HepG2 (cell line): ENCODE measurements around the gene SPTB. TPM values are rescaled to one million over a fixed set of nuclear protein-coding genes. Genes with fewer than 3 reads are reported as not detected.

Source experiments
- ATAC-seq: fragments of 200-7000 bp; cut with Tn5 transposase; 3 replicates; pipeline ENCODE4 v1.9.1; 2020; ENCODE audit warnings: mild to moderate bottlenecking, moderate library complexity
- BruUV-seq: library from RNA; stranded (reverse); fragments of 400-500 nt; replicated peaks from 2 replicates; lab custom pipeline; 2021; lab: Mats Ljungman, UMichigan
- CTCF ChIA-PET: fragments of 300-600 bp; formaldehyde crosslinking; extraction: SDS; loops from one replicate; lab custom pipeline; 2021; ENCODE audit warnings: low total read pairs, inconsistent platforms, low intra/inter-chr PET ratio; lab: Yijun Ruan, JAX
- POLR2A ChIA-PET: fragments of 350-600 bp; sonication (Branson Sonifier 250); formaldehyde crosslinking; loops from one replicate; lab custom pipeline; 2020; ENCODE audit warnings: antibody characterized with exemption, inconsistent platforms; lab: Yijun Ruan, JAX
- DNase-seq: peaks from one replicate; pipeline ENCODE4 v3.0.0-alpha.2; 2015; ENCODE audit warnings: low spot score
- FAIRE-seq: peaks from 3 replicates; lab custom pipeline; 2011; peaks lifted over from hg19 to GRCh38; lab: Jason Lieb, UNC
- H2AFZ ChIP-seq: one replicate; pipeline ENCODE4 v1.6.1; 2011; ENCODE audit warnings: low read length, inconsistent platforms
- H3K27ac ChIP-seq: fragments of 300-600 bp; 3 replicates; pipeline ENCODE4 v1.8.0; 2011; ENCODE audit warnings: mixed run types, mild to moderate bottlenecking, mixed read lengths, low read length, inconsistent platforms; ENCODE audit not compliant: insufficient read depth; ENCODE audit errors: extremely low read length
- H3K27me3 ChIP-seq, 2 experiments: fragments of 200-600 bp in 1 of 2; 2 replicates in 1 of 2; 3 replicates in 1 of 2; pipeline versions ENCODE4 v1.6.0 to v1.8.0; 2011; ENCODE audit warnings: low read length in 2 of 2, mild to moderate bottlenecking in 2 of 2, moderate library complexity in 2 of 2, inconsistent platforms in 1 of 2; ENCODE audit not compliant: insufficient read depth in 2 of 2, control insufficient read depth in 1 of 2
- H3K36me3 ChIP-seq, 2 experiments: fragments of 200-600 bp in 1 of 2; replicated peaks in 1 of 2; 2 replicates in 1 of 2; 3 replicates in 1 of 2; pipeline versions ENCODE4 v1.5.1 to v1.8.0; 2011; ENCODE audit warnings: low read length in 2 of 2, inconsistent platforms in 1 of 2; ENCODE audit not compliant: insufficient read depth in 2 of 2, control insufficient read depth in 1 of 2
- H3K4me1 ChIP-seq: 2 replicates; pipeline ENCODE4 v1.5.1; 2012; ENCODE audit warnings: low read length, inconsistent platforms; ENCODE audit not compliant: insufficient read depth
- H3K4me2 ChIP-seq: 2 replicates; pipeline ENCODE4 v1.6.0; 2011; ENCODE audit warnings: low read depth, low read length, inconsistent platforms
- H3K4me3 ChIP-seq, 3 experiments: fragments of 200-600 bp in 1 of 3; sonication (generic), shearing (Covaris generic) in 1 of 3; replicated peaks in 1 of 3; 2 replicates each; pipeline ENCODE4 v1.5.1; 2011 to 2016; ENCODE audit warnings: low read length in 3 of 3, inconsistent platforms in 2 of 3, low read depth in 2 of 3, mild to moderate bottlenecking in 2 of 3, control low read depth in 1 of 3, mixed read lengths in 1 of 3; ENCODE audit not compliant: insufficient read depth in 1 of 3
- H3K79me2 ChIP-seq: one replicate; pipeline ENCODE4 v1.6.1; 2011; ENCODE audit warnings: low read length, inconsistent platforms; ENCODE audit not compliant: insufficient read depth
- H3K9ac ChIP-seq: 2 replicates; pipeline ENCODE4 v1.6.0; 2011; ENCODE audit warnings: mild to moderate bottlenecking, low read depth, low read length, inconsistent platforms; ENCODE audit not compliant: insufficient read depth
- H3K9me3 ChIP-seq: 2 replicates; pipeline ENCODE4 v1.5.1; 2012; ENCODE audit warnings: mild to moderate bottlenecking, low read length
- H4K20me1 ChIP-seq: 2 replicates; pipeline ENCODE4 v1.6.0; 2011; ENCODE audit warnings: inconsistent platforms, mild to moderate bottlenecking, low read length, moderate library complexity; ENCODE audit not compliant: insufficient read depth
- DZIP1 ChIP-seq: sonication (generic); formaldehyde crosslinking; IDR thresholded peaks from 2 replicates; pipeline ENCODE4 v1.5.0; 2020; ENCODE audit warnings: mild to moderate bottlenecking, missing genetic modification reagents
- HNF4A ChIP-seq: sonication (generic); formaldehyde crosslinking; IDR thresholded peaks from 2 replicates; pipeline ENCODE4 v1.4.0; 2020; ENCODE audit warnings: missing genetic modification reagents
- IKZF1 ChIP-seq: fragments of 450-650 bp; IDR thresholded peaks from 2 replicates; pipeline ENCODE4 v1.7.1; 2016
- JUND ChIP-seq: sonication (generic); formaldehyde crosslinking; IDR thresholded peaks from 2 replicates; pipeline ENCODE4 v1.8.0; 2022; ENCODE audit warnings: mild to moderate bottlenecking, missing genetic modification reagents
- MAX ChIP-seq: IDR thresholded peaks from 2 replicates; pipeline ENCODE4 v1.6.1; 2012; ENCODE audit warnings: inconsistent platforms
- MYNN ChIP-seq: sonication (generic); formaldehyde crosslinking; IDR thresholded peaks from 2 replicates; pipeline ENCODE4 v1.4.0; 2020; ENCODE audit warnings: mild to moderate bottlenecking, low read depth, missing genetic modification reagents
- ONECUT2 ChIP-seq: sonication (generic); formaldehyde crosslinking; IDR thresholded peaks from 2 replicates; pipeline ENCODE4 v1.4.0; 2020; ENCODE audit warnings: missing genetic modification reagents
- SIN3A ChIP-seq: IDR thresholded peaks from 2 replicates; pipeline ENCODE4 v1.6.1; 2011; ENCODE audit warnings: low read depth, mild to moderate bottlenecking, control low read depth, low read length, borderline replicate concordance
- SYNCRIP ChIP-seq: fragments of 200-400 bp; formaldehyde crosslinking; IDR thresholded peaks from 2 replicates; pipeline ENCODE4 v1.6.1; 2018; ENCODE audit warnings: mild to moderate bottlenecking, low read depth, low read length; ENCODE audit not compliant: insufficient read depth
- ZNF121 ChIP-seq: sonication (generic); formaldehyde crosslinking; IDR thresholded peaks from 2 replicates; pipeline ENCODE4 v1.5.0; 2020; ENCODE audit warnings: mild to moderate bottlenecking, missing genetic modification reagents
- ZNF292 ChIP-seq: sonication (generic); formaldehyde crosslinking; IDR thresholded peaks from 2 replicates; pipeline ENCODE4 v1.8.1; 2022; ENCODE audit warnings: mild to moderate bottlenecking, low read depth, missing genetic modification reagents, borderline replicate concordance
- ZNF574 ChIP-seq: sonication (generic); formaldehyde crosslinking; IDR thresholded peaks from 2 replicates; pipeline ENCODE4 v1.4.0; 2020; ENCODE audit warnings: missing genetic modification reagents
- ZNF589 ChIP-seq: sonication (generic); formaldehyde crosslinking; conservative IDR thresholded peaks from 2 replicates; pipeline ENCODE4 v1.8.0; 2022; ENCODE audit warnings: mild to moderate bottlenecking, moderate library complexity, missing genetic modification reagents
- ZNF713 ChIP-seq: sonication (generic); formaldehyde crosslinking; IDR thresholded peaks from 2 replicates; pipeline ENCODE4 v1.4.0; 2020; ENCODE audit warnings: mild to moderate bottlenecking, missing genetic modification reagents
- WGBS: methylation state at CpG from one replicate; pipeline ENCODE4 v1.1.6; 2017; ENCODE audit warnings: low lambda C conversion rate; 5-methylcytosine and 5-hydroxymethylcytosine counted together
- in situ Hi-C: cut with HindIII; loops from 2 replicates; pipeline ENCODE4 v1.10.0; 2017; ENCODE audit warnings: low pct_unique_long_range_greater_than_20kb; ENCODE audit not compliant: extremely low pct_ligation_motif_present
- intact Hi-C: fragments of 100-400 bp; cut with micrococcal nuclease; formaldehyde crosslinking; loops from one replicate; pipeline ENCODE4 v1.10.0; 2022; ENCODE audit not compliant: unreplicated experiment
- polyA plus RNA-seq, 8 experiments: library from polyadenylated mRNA; depleted of rRNA in 3 of 8; stranded (reverse) in 7 of 8; unstranded in 1 of 8; fragments of >200 nt; fragmentation: Illumina TruSeq in 4 of 8; extraction: Trizol in 4 of 8; gene quantifications; 2 replicates each; pipeline versions ENCODE4 v1.2.1 to v1.2.3, GENCODE V29; 2011 to 2016; ENCODE audit warnings: low read depth in 4 of 8, missing spikeins in 1 of 8, mixed read lengths in 1 of 8; ENCODE audit not compliant: insufficient read depth in 1 of 8
- total RNA-seq, 5 experiments: library from RNA; depleted of rRNA; stranded (reverse); fragments of >200 nt; fragmentation: Illumina TruSeq; extraction: Trizol; gene quantifications; 2 replicates each; pipeline ENCODE4 v1.2.3, GENCODE V29; 2016; ENCODE audit warnings: low read depth in 1 of 5

Gene SPTB
- total and polyA plus RNA-seq, 2 of the 13 experiments (the other 11 are each of a cell fraction or from before 2014, with no cell fraction given) = 0.01 to 0.02 TPM

- TF ChIP-seq ZNF121 (CRISPR knock-in tag) (peak; percentile 59; the same call in 1 of the 2 replicates), IKZF1 (no peak)
- in situ Hi-C loops = no loop called here
- no TSS peak for BruUV-seq
- H3K4me3 ChIP-seq = no peak overlapping the region
- no peaks in the 10 kb centered on the region for H3K27me3 ChIP-seq
- H3K79me2 ChIP-seq = peaks cover 3% of the 10 kb centered on the region
- CTCF ChIA-PET = no interaction called here
- H3K4me1 ChIP-seq = peaks cover 18% of the 10 kb centered on the region
- intact Hi-C loops = no loop called here
- no peak for ATAC-seq
- POLR2A ChIA-PET = no interaction called here
- no peak overlapping the region for H3K4me2 ChIP-seq
- no peak for FAIRE-seq
- H3K9me3 ChIP-seq = no peaks in the 10 kb centered on the region
- peaks cover 7 to 34% of the 10 kb centered on the region in 2 experiments for H3K36me3 ChIP-seq
- H3K9ac ChIP-seq = no peak overlapping the region
- H4K20me1 ChIP-seq = no peaks in the 10 kb centered on the region
- WGBS = 92% methylated on average over 3 of the region's 3 CpGs
- H3K27ac ChIP-seq = no peak overlapping the region
- H2AFZ ChIP-seq = no peak overlapping the region
- DNase-seq = no peak
Observed at GRCh38 chr14:64923015-64923414, 43.3 kb upstream of the SPTB start.

GRCh38 chr14:64920465-64920864 lies 40.8 kb upstream of the SPTB start:
- no peak overlapping the region for H3K9ac ChIP-seq
- no peaks in the 10 kb centered on the region for H3K27me3 ChIP-seq
- no peak overlapping the region for H2AFZ ChIP-seq
- WGBS = 96% methylated on average over 2 of the region's 2 CpGs
- no peak overlapping the region for H3K4me3 ChIP-seq
- CTCF ChIA-PET = no interaction called here
- ATAC-seq = no peak
- peaks cover 0 to 16% of the 10 kb centered on the region in 2 experiments; a peak in 3 of 5 replicates for H3K36me3 ChIP-seq
- no TSS peak for BruUV-seq
- POLR2A ChIA-PET = no interaction called here
- H4K20me1 ChIP-seq = no peaks in the 10 kb centered on the region
- peaks cover 16% of the 10 kb centered on the region for H3K79me2 ChIP-seq
- peaks cover 28% of the 10 kb centered on the region for H3K4me1 ChIP-seq
- intact Hi-C loops (no loop called here), in situ Hi-C loops (no loop called here)
- no peak for FAIRE-seq
- no peak for TF ChIP-seq JUND (CRISPR knock-in tag)
- no peak for TF ChIP-seq ONECUT2 (CRISPR knock-in tag)
- TF ChIP-seq ZNF713 = no peak
- no peak for TF ChIP-seq DZIP1 (CRISPR knock-in tag)
- no peak for TF ChIP-seq ZNF574
- TF ChIP-seq MAX = no peak
- no peak for TF ChIP-seq ZNF589 (CRISPR knock-in tag)
- TF ChIP-seq ZNF292 (CRISPR knock-in tag) = no peak
- TF ChIP-seq SYNCRIP = no peak
- no peak for TF ChIP-seq HNF4A (CRISPR knock-in tag)
- no peak for TF ChIP-seq SIN3A
- TF ChIP-seq MYNN = no peak
- DNase-seq = no peak
- H3K27ac ChIP-seq = no peak overlapping the region
- H3K9me3 ChIP-seq = no peaks in the 10 kb centered on the region
- no peak overlapping the region for H3K4me2 ChIP-seq
